ENCODE measurements around the gene MBD4. TPM values are rescaled to one million over a fixed set of nuclear protein-coding genes. Genes with fewer than 3 reads are reported as not detected.
"Not testable (repeated sequence)": the region's sequence is repeated elsewhere in the genome, so short reads cannot be mapped to it uniquely, and the experiment has no call there.

Gene MBD4
- polyA plus RNA-seq, 1 donor (not counting 4 experiments of a cell fraction or from before 2014, with no cell fraction given) = 35.0 TPM

GRCh38 chr3:129393271-129393670 lies 46.5 kb downstream of the MBD4 start:
- dilution Hi-C loops (cut with MboI; ENCODE audit: extremely low pct_ligation_motif_present, low sequenced_read_pairs) = no loop called here
- Histone ChIP-seq H4K20me1 (ENCODE audit: control insufficient read depth, extremely low read depth, insufficient read depth, low read length) (peaks cover 4% of the 10 kb centered on the region), H3K36me3 (ENCODE audit: control insufficient read depth in 2 of 2, extremely low read depth in 1 of 2, insufficient read depth in 2 of 2, low read length in 2 of 2) (peaks cover 15 to 27% of the 10 kb centered on the region in 2 experiments)

GRCh38 chr3:129392106-129392887 lies 47.5 kb downstream of the MBD4 start:
- H3K9me1 ChIP-seq (ENCODE audit: control insufficient read depth, extremely low read depth, insufficient read depth, low read length); H4K20me1 ChIP-seq (ENCODE audit: control insufficient read depth, extremely low read depth, insufficient read depth, low read length); dilution Hi-C loops (cut with MboI; ENCODE audit: extremely low pct_ligation_motif_present, low sequenced_read_pairs); H3K9me3 ChIP-seq (ENCODE audit: control insufficient read depth, low read depth, low read length); DNase-seq (ENCODE audit: low read depth, low spot score); H3K27ac ChIP-seq (ENCODE audit: control insufficient read depth, insufficient read depth, low read length); H3K27me3 ChIP-seq (ENCODE audit: control insufficient read depth, extremely low read depth, insufficient read depth, low read length); H3K4me2 ChIP-seq (ENCODE audit: control insufficient read depth, extremely low read depth, insufficient read depth, low read depth, low read length); H3K9ac ChIP-seq (ENCODE audit: control insufficient read depth, extremely low read depth, insufficient read depth, low read length); H2AFZ ChIP-seq (ENCODE audit: control insufficient read depth, low read length); H3K4me3 ChIP-seq (ENCODE audit: control insufficient read depth in 2 of 3, extremely low read depth in 1 of 3, insufficient read depth in 2 of 3, low read depth in 1 of 3, low read length in 3 of 3): not testable (repeated sequence)
- Histone ChIP-seq H3K36me3 (ENCODE audit: control insufficient read depth in 2 of 2, extremely low read depth in 1 of 2, insufficient read depth in 2 of 2, low read length in 2 of 2) (peaks cover 18 to 26% of the 10 kb centered on the region in 2 experiments), H3K4me1 (ENCODE audit: control insufficient read depth, extremely low read depth, insufficient read depth, low read length) (peaks cover 12% of the 10 kb centered on the region), H3K79me2 (ENCODE audit: control insufficient read depth, insufficient read depth, low read length) (peaks cover 30% of the 10 kb centered on the region)
- peak; percentile 20 for FAIRE-seq

More at GRCh38 chr3:129393271-129393670, 46.5 kb downstream of the MBD4 start:
- no peak overlapping the region for H3K9ac ChIP-seq (ENCODE audit: control insufficient read depth, extremely low read depth, insufficient read depth, low read length)
- no peak for FAIRE-seq
- H2AFZ ChIP-seq (ENCODE audit: control insufficient read depth, low read length) = no peak overlapping the region
- TF ChIP-seq EZH2 (IDR thresholded peaks at IDR 0.05; ENCODE audit: low read length) (no peak), CTCF (optimal IDR thresholded peaks at IDR 0.05 in 1 of 3, IDR thresholded peaks at IDR 0.05 in 1 of 3, conservative IDR thresholded peaks at IDR 0.05 in 1 of 3; ENCODE audit: extremely low read depth in 1 of 3, insufficient read depth in 2 of 3, low read length in 3 of 3) (no peak)
- no peak overlapping the region for H3K27ac ChIP-seq (ENCODE audit: control insufficient read depth, insufficient read depth, low read length)
- DNase-seq (ENCODE audit: low read depth, low spot score) = no peak
- H3K4me3 ChIP-seq (ENCODE audit: control insufficient read depth in 2 of 3, extremely low read depth in 1 of 3, insufficient read depth in 2 of 3, low read depth in 1 of 3, low read length in 3 of 3) = no peak overlapping the region
- peaks cover 40% of the 10 kb centered on the region for H3K79me2 ChIP-seq (ENCODE audit: control insufficient read depth, insufficient read depth, low read length)
- no peaks in the 10 kb centered on the region for H3K9me3 ChIP-seq (ENCODE audit: control insufficient read depth, low read depth, low read length)
- no peak overlapping the region for H3K4me2 ChIP-seq (ENCODE audit: control insufficient read depth, extremely low read depth, insufficient read depth, low read depth, low read length)
- peaks cover 18% of the 10 kb centered on the region for H3K4me1 ChIP-seq (ENCODE audit: control insufficient read depth, extremely low read depth, insufficient read depth, low read length)
- no peaks in the 10 kb centered on the region for H3K9me1 ChIP-seq (ENCODE audit: control insufficient read depth, extremely low read depth, insufficient read depth, low read length)
- H3K27me3 ChIP-seq (ENCODE audit: control insufficient read depth, extremely low read depth, insufficient read depth, low read length) = no peaks in the 10 kb centered on the region

- H3K4me3 ChIP-seq (ENCODE audit: control insufficient read depth in 2 of 3, extremely low read depth in 1 of 3, insufficient read depth in 2 of 3, low read depth in 1 of 3, low read length in 3 of 3); DNase-seq (ENCODE audit: low read depth, low spot score); H3K27ac ChIP-seq (ENCODE audit: control insufficient read depth, insufficient read depth, low read length); FAIRE-seq; H3K9me1 ChIP-seq (ENCODE audit: control insufficient read depth, extremely low read depth, insufficient read depth, low read length); H3K27me3 ChIP-seq (ENCODE audit: control insufficient read depth, extremely low read depth, insufficient read depth, low read length); H4K20me1 ChIP-seq (ENCODE audit: control insufficient read depth, extremely low read depth, insufficient read depth, low read length); H2AFZ ChIP-seq (ENCODE audit: control insufficient read depth, low read length); H3K9me3 ChIP-seq (ENCODE audit: control insufficient read depth, low read depth, low read length); H3K4me2 ChIP-seq (ENCODE audit: control insufficient read depth, extremely low read depth, insufficient read depth, low read depth, low read length); dilution Hi-C loops (cut with MboI; ENCODE audit: extremely low pct_ligation_motif_present, low sequenced_read_pairs); H3K9ac ChIP-seq (ENCODE audit: control insufficient read depth, extremely low read depth, insufficient read depth, low read length): not testable (repeated sequence)
- peaks cover 23% of the 10 kb centered on the region for H3K79me2 ChIP-seq (ENCODE audit: control insufficient read depth, insufficient read depth, low read length)
- H3K4me1 ChIP-seq (ENCODE audit: control insufficient read depth, extremely low read depth, insufficient read depth, low read length) = peaks cover 12% of the 10 kb centered on the region
- H3K36me3 ChIP-seq (ENCODE audit: control insufficient read depth in 2 of 2, extremely low read depth in 1 of 2, insufficient read depth in 2 of 2, low read length in 2 of 2) = peaks cover 14 to 26% of the 10 kb centered on the region in 2 experiments
Measured at GRCh38 chr3:129391583-129391982, 48.2 kb downstream of the MBD4 start.
